SU-DHL-6 (cell line): ENCODE measurements around the gene SNX15.

Experiments
- H2AFZ ChIP-seq: fragments of 200-600 bp; sonication (generic); 2 replicates; pipeline ENCODE4 v1.6.1; 2014; ENCODE audit warnings: low read depth, mild to moderate bottlenecking, moderate library complexity, mixed read lengths, antibody characterized with exemption, low read length; ENCODE audit not compliant: severe bottlenecking
- H3F3A ChIP-seq: fragments of 200-600 bp; shearing (Covaris generic); 2 replicates; pipeline ENCODE4 v1.6.0; 2016; ENCODE audit warnings: antibody characterized with exemption, mild to moderate bottlenecking; ENCODE audit not compliant: insufficient read depth
- H3K27ac ChIP-seq: fragments of 200-600 bp; sonication (generic); 2 replicates; pipeline ENCODE4 v1.5.1; 2016; ENCODE audit warnings: low read depth, mild to moderate bottlenecking, low read length, moderate library complexity, mixed read lengths
- H3K27me3 ChIP-seq: fragments of 200-600 bp; sonication (generic), shearing (Covaris generic); 2 replicates; pipeline ENCODE4 v1.6.0; 2014; ENCODE audit warnings: mild to moderate bottlenecking, low read length
- H3K36me3 ChIP-seq: fragments of 200-600 bp; sonication (generic); 2 replicates; pipeline ENCODE4 v1.6.1; 2014; ENCODE audit warnings: mild to moderate bottlenecking, low read length, mixed read lengths
- H3K4me2 ChIP-seq: fragments of 300-600, 200-600 bp; shearing (Covaris generic), sonication (generic); 2 replicates; pipeline ENCODE4 v1.6.0; 2014; ENCODE audit warnings: low read length, low read depth, mild to moderate bottlenecking; ENCODE audit not compliant: poor library complexity, severe bottlenecking
- H3K4me3 ChIP-seq: fragments of 200-600 bp; sonication (generic); 2 replicates; pipeline ENCODE4 v1.5.1; 2014; ENCODE audit warnings: antibody characterized with exemption, low read length, mild to moderate bottlenecking, mixed read lengths; ENCODE audit not compliant: insufficient read depth, poor library complexity, severe bottlenecking
- H3K79me2 ChIP-seq: fragments of 200-600 bp; sonication (generic); 2 replicates; pipeline ENCODE4 v1.6.1; 2014; ENCODE audit warnings: mild to moderate bottlenecking, low read length, moderate library complexity; ENCODE audit not compliant: insufficient read depth
- H3K9ac ChIP-seq: fragments of 200-600 bp; sonication (generic); 2 replicates; pipeline ENCODE4 v1.7.0; 2014; ENCODE audit warnings: mild to moderate bottlenecking, low read length
- H3K9me2 ChIP-seq: fragments of 200-600 bp; sonication (generic); replicated peaks from 2 replicates; pipeline ENCODE4 v1.6.1; 2014; ENCODE audit warnings: low read length; ENCODE audit not compliant: insufficient read depth
- H3K9me3 ChIP-seq: fragments of 200-600 bp; sonication (generic); 2 replicates; pipeline ENCODE4 v1.6.1; 2014; ENCODE audit warnings: low read length, mixed read lengths; ENCODE audit not compliant: insufficient read depth
- H4K20me1 ChIP-seq: fragments of 200-600 bp; sonication (generic); 2 replicates; pipeline ENCODE4 v1.6.1; 2014; ENCODE audit warnings: low read depth, mild to moderate bottlenecking, antibody characterized with exemption, low read length, moderate library complexity, mixed read lengths
- CTCF ChIP-seq: fragments of 200-600 bp; sonication (generic); IDR thresholded peaks from one replicate; pipeline ENCODE4 v1.5.1; 2017; ENCODE audit warnings: antibody characterized with exemption, mild to moderate bottlenecking, low read length, moderate library complexity; ENCODE audit not compliant: insufficient read depth, poor library complexity, severe bottlenecking
- EZH2phosphoT487 ChIP-seq: fragments of 200-600 bp; sonication (generic), shearing (Covaris generic); conservative IDR thresholded peaks from 2 replicates; pipeline ENCODE4 v1.6.1; 2018; ENCODE audit warnings: mild to moderate bottlenecking, antibody characterized with exemption, low read length, moderate library complexity, mixed read lengths

Gene SNX15

GRCh38 chr11:65069217-65069616, 42.0 kb downstream of the SNX15 start:
- H3K9me3 ChIP-seq = no peaks in the 10 kb centered on the region
- H3F3A ChIP-seq = peaks cover 4% of the 10 kb centered on the region; the same call in 1 of the 2 replicates
- no peaks in the 10 kb centered on the region for H4K20me1 ChIP-seq
- no peak overlapping the region for H3K4me3 ChIP-seq
- no peaks in the 10 kb centered on the region for H3K36me3 ChIP-seq
- no peak overlapping the region for H2AFZ ChIP-seq
- H3K27me3 ChIP-seq = no peaks in the 10 kb centered on the region
- H3K9ac ChIP-seq = no peak overlapping the region
- no peak overlapping the region for H3K27ac ChIP-seq
- no peak overlapping the region for H3K4me2 ChIP-seq
- H3K9me2 ChIP-seq = no peaks in the 10 kb centered on the region
- TF ChIP-seq CTCF = no peak
- no peaks in the 10 kb centered on the region for H3K79me2 ChIP-seq

- Histone ChIP-seq H3K27ac (no peak overlapping the region), H2AFZ (no peak overlapping the region), H3K9me3 (no peaks in the 10 kb centered on the region), H3K27me3 (no peaks in the 10 kb centered on the region), H4K20me1 (no peaks in the 10 kb centered on the region; the same call in 1 of the 2 replicates), H3K9ac (no peak overlapping the region), H3K4me2 (no peak overlapping the region), H3K36me3 (no peaks in the 10 kb centered on the region; the same call in 1 of the 2 replicates), H3K4me3 (no peak overlapping the region), H3K79me2 (no peaks in the 10 kb centered on the region), H3F3A (peaks cover 8% of the 10 kb centered on the region; the same call in 1 of the 2 replicates), H3K9me2 (no peaks in the 10 kb centered on the region)
- TF ChIP-seq EZH2phosphoT487 (no peak), CTCF (no peak)
These were observed 44.8 kb downstream of the SNX15 start for GRCh38 chr11:65071907-65072630.

GRCh38 chr11:65072631-65072966, 45.4 kb downstream of the SNX15 start:
- Histone ChIP-seq H3K27ac (no peak overlapping the region), H3K9me2 (no peaks in the 10 kb centered on the region), H3K9ac (no peak overlapping the region), H3K4me3 (no peak overlapping the region), H3K36me3 (peaks cover 3% of the 10 kb centered on the region; the same call in 1 of the 2 replicates), H3K27me3 (no peaks in the 10 kb centered on the region), H3K79me2 (peaks cover 4% of the 10 kb centered on the region; the same call in 1 of the 2 replicates), H3K4me2 (no peak overlapping the region), H4K20me1 (no peaks in the 10 kb centered on the region; the same call in 1 of the 2 replicates), H3K9me3 (no peaks in the 10 kb centered on the region), H2AFZ (no peak overlapping the region), H3F3A (peaks cover 8% of the 10 kb centered on the region; the same call in 1 of the 2 replicates)
- TF ChIP-seq CTCF (no peak), EZH2phosphoT487 (no peak)
